HepG2 (cell line): ENCODE data around the gene TEX22. TPM values are rescaled to one million over a fixed set of nuclear protein-coding genes. Genes with fewer than 3 reads are reported as not detected.

Source experiments
- CHD4 ChIP-seq: fragments of 200-600 bp; sonication (generic); IDR thresholded peaks from 2 replicates; pipeline ENCODE4 v1.7.0; 2017; ENCODE audit warnings: mild to moderate bottlenecking, low read length, borderline replicate concordance
- ESRRA ChIP-seq: sonication (generic); formaldehyde crosslinking; IDR thresholded peaks from 2 replicates; pipeline ENCODE4 v1.5.1; 2020; ENCODE audit warnings: mild to moderate bottlenecking, low read depth, missing genetic modification reagents
- HHEX ChIP-seq: IDR thresholded peaks from 2 replicates; pipeline ENCODE4 v1.6.1; 2016; ENCODE audit warnings: control low read depth
- KLF6 ChIP-seq: IDR thresholded peaks from 2 replicates; pipeline ENCODE4 v1.8.0; 2016; ENCODE audit warnings: missing biosample characterization, missing genetic modification reagents
- MTA1 ChIP-seq: sonication (generic); formaldehyde crosslinking; IDR thresholded peaks from 2 replicates; pipeline ENCODE4 v1.4.0; 2020; ENCODE audit warnings: missing genetic modification reagents, mild to moderate bottlenecking, borderline replicate concordance
- NR0B2 ChIP-seq: sonication (generic); formaldehyde crosslinking; IDR thresholded peaks from 2 replicates; pipeline ENCODE4 v1.4.0; 2020; ENCODE audit warnings: mild to moderate bottlenecking, missing genetic modification reagents
- PBX3 ChIP-seq: sonication (generic); formaldehyde crosslinking; IDR thresholded peaks from 2 replicates; pipeline ENCODE4 v1.8.1; 2023; ENCODE audit warnings: missing genetic modification reagents, inconsistent platforms, borderline replicate concordance
- REXO4 ChIP-seq: sonication (generic); formaldehyde crosslinking; IDR thresholded peaks from 2 replicates; pipeline ENCODE4 v1.8.0; 2022; ENCODE audit warnings: missing genetic modification reagents, mild to moderate bottlenecking, borderline replicate concordance
- SOX6 ChIP-seq, 2 experiments: fragments of 450-650 bp in 1 of 2; sonication (generic) in 1 of 2; formaldehyde crosslinking in 1 of 2; IDR thresholded peaks; 2 replicates each; pipeline versions ENCODE4 v1.4.0 to v1.6.1; 2017 to 2020; ENCODE audit warnings: antibody characterized with exemption in 1 of 2, mild to moderate bottlenecking in 1 of 2, missing genetic modification reagents in 1 of 2
- TSC22D2 ChIP-seq: sonication (generic); formaldehyde crosslinking; IDR thresholded peaks from 2 replicates; pipeline ENCODE4 v1.5.1; 2020; ENCODE audit warnings: missing genetic modification reagents, mild to moderate bottlenecking, borderline replicate concordance
- ZC3H13 ChIP-seq: sonication (generic); formaldehyde crosslinking; IDR thresholded peaks from 2 replicates; pipeline ENCODE4 v1.8.1; 2023; ENCODE audit warnings: mild to moderate bottlenecking, missing genetic modification reagents, moderate library complexity
- ZNF20 ChIP-seq: sonication (generic); formaldehyde crosslinking; IDR thresholded peaks from 2 replicates; pipeline ENCODE4 v1.4.0; 2020; ENCODE audit warnings: mild to moderate bottlenecking, moderate library complexity, missing genetic modification reagents
- ZNF263 ChIP-seq: sonication (generic); formaldehyde crosslinking; IDR thresholded peaks from 2 replicates; pipeline ENCODE4 v1.4.0; 2020; ENCODE audit warnings: missing genetic modification reagents
- ZNF280D ChIP-seq: sonication (generic); formaldehyde crosslinking; IDR thresholded peaks from 2 replicates; pipeline ENCODE4 v1.5.1; 2020; ENCODE audit warnings: mild to moderate bottlenecking, missing genetic modification reagents
- ZNF282 ChIP-seq: fragments of 450-650 bp; IDR thresholded peaks from 2 replicates; pipeline ENCODE4 v1.6.1; 2018; ENCODE audit not compliant: partially characterized antibody
- ZNF326 ChIP-seq: sonication (generic); formaldehyde crosslinking; IDR thresholded peaks from 2 replicates; pipeline ENCODE4 v1.4.0; 2020; ENCODE audit warnings: missing genetic modification reagents, borderline replicate concordance
- ZNF564 ChIP-seq: sonication (generic); formaldehyde crosslinking; IDR thresholded peaks from 2 replicates; pipeline ENCODE4 v1.8.1; 2023; ENCODE audit warnings: mild to moderate bottlenecking, missing genetic modification reagents
- ZNF891 ChIP-seq: sonication (generic); formaldehyde crosslinking; IDR thresholded peaks from 2 replicates; pipeline ENCODE4 v1.5.0; 2020; ENCODE audit warnings: mild to moderate bottlenecking, missing genetic modification reagents
- polyA plus RNA-seq, 8 experiments: library from polyadenylated mRNA; depleted of rRNA in 3 of 8; stranded (reverse) in 7 of 8; unstranded in 1 of 8; fragments of >200 nt; fragmentation: Illumina TruSeq in 4 of 8; extraction: Trizol in 4 of 8; gene quantifications; 2 replicates each; pipeline versions ENCODE4 v1.2.1 to v1.2.3, GENCODE V29; 2011 to 2016; ENCODE audit warnings: low read depth in 4 of 8, missing spikeins in 1 of 8, mixed read lengths in 1 of 8; ENCODE audit not compliant: insufficient read depth in 1 of 8
- total RNA-seq, 5 experiments: library from RNA; depleted of rRNA; stranded (reverse); fragments of >200 nt; fragmentation: Illumina TruSeq; extraction: Trizol; gene quantifications; 2 replicates each; pipeline ENCODE4 v1.2.3, GENCODE V29; 2016; ENCODE audit warnings: low read depth in 1 of 5
- TF ChIP-seq, protein P1 (sequence below): sonication (generic); formaldehyde crosslinking; IDR thresholded peaks from 2 replicates; pipeline ENCODE4 v1.8.0; 2022; ENCODE audit warnings: missing genetic modification reagents, mild to moderate bottlenecking, inconsistent platforms, borderline replicate concordance
- TF ChIP-seq, protein P2 (sequence below): IDR thresholded peaks from 2 replicates; pipeline ENCODE4 v1.6.1; 2016; ENCODE audit warnings: missing compliant biosample characterization, missing genetic modification reagents, borderline replicate concordance
- TF ChIP-seq, protein P3 (sequence below): sonication (generic); formaldehyde crosslinking; IDR thresholded peaks from 2 replicates; pipeline ENCODE4 v1.4.0; 2020; ENCODE audit warnings: missing genetic modification reagents

Gene TEX22
- total and polyA plus RNA-seq, 2 of the 13 experiments (the other 11 are each of a cell fraction or from before 2014, with no cell fraction given), result 0.07 to 0.27 TPM

- peak; percentile 93 for TF ChIP-seq ZC3H13 (CRISPR knock-in tag)
- TF ChIP-seq NR0B2 (CRISPR knock-in tag), result peak; percentile 41; the same call in 1 of the 2 replicates
- no peak for TF ChIP-seq ZNF326
- TF ChIP-seq TSC22D2, result 0 out of 2 replicates have a peak, but pooled peaks have one; percentile 49
- peak; percentile 21; the same call in 1 of the 2 replicates for TF ChIP-seq ZNF263 (CRISPR knock-in tag)
- no peak for TF ChIP-seq SOX6 (IDR thresholded peaks at IDR 0.05)
- no peak; the same call in 1 of the 2 replicates for TF ChIP-seq SOX6 (CRISPR knock-in tag; IDR thresholded peaks at IDR 0.05)
- TF ChIP-seq, protein P1, sequence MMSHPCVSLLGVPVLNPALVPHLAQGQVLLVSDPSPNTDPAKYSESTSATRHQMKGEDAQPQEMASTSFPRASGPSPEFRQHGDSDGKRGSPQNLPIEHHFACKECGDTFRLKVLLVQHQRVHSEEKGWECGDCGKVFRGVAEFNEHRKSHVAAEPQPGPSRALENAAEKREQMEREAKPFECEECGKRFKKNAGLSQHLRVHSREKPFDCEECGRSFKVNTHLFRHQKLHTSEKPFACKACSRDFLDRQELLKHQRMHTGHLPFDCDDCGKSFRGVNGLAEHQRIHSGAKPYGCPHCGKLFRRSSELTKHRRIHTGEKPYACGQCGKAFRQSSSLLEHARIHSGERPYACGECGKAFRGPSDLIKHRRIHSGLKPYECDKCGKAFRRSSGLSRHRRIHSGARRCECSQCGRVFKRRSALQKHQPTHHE (CRISPR knock-in tag), result no peak
- no peak for TF ChIP-seq ESRRA
- TF ChIP-seq KLF6 (CRISPR knock-in tag), result 0 out of 2 replicates have a peak, but pooled peaks have one; percentile 20
- TF ChIP-seq ZNF282, result no peak
- peak; percentile 54; the same call in 1 of the 2 replicates for TF ChIP-seq ZNF280D (CRISPR knock-in tag)
- no peak for TF ChIP-seq HHEX (CRISPR knock-in tag)
- TF ChIP-seq, protein P2, sequence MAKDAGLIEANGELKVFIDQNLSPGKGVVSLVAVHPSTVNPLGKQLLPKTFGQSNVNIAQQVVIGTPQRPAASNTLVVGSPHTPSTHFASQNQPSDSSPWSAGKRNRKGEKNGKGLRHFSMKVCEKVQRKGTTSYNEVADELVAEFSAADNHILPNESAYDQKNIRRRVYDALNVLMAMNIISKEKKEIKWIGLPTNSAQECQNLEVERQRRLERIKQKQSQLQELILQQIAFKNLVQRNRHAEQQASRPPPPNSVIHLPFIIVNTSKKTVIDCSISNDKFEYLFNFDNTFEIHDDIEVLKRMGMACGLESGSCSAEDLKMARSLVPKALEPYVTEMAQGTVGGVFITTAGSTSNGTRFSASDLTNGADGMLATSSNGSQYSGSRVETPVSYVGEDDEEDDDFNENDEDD (CRISPR knock-in tag), result peak; percentile 54; the same call in 1 of the 2 replicates
- peak; percentile 59 for TF ChIP-seq ZNF891 (CRISPR knock-in tag)
- TF ChIP-seq ZNF20, result no peak
- no peak for TF ChIP-seq CHD4
- TF ChIP-seq ZNF564 (CRISPR knock-in tag), result 0 out of 2 replicates have a peak, but pooled peaks have one; percentile 67
- TF ChIP-seq, protein P3, sequence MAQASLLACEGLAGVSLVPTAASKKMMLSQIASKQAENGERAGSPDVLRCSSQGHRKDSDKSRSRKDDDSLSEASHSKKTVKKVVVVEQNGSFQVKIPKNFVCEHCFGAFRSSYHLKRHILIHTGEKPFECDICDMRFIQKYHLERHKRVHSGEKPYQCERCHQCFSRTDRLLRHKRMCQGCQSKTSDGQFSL (CRISPR knock-in tag), result peak; percentile 37; the same call in 1 of the 2 replicates
- 0 out of 2 replicates have a peak, but pooled peaks have one; percentile 21 for TF ChIP-seq MTA1 (CRISPR knock-in tag)
- peak; percentile 75; the same call in 1 of the 2 replicates for TF ChIP-seq REXO4 (CRISPR knock-in tag)
- 0 out of 2 replicates have a peak, but pooled peaks have one; percentile 64 for TF ChIP-seq PBX3 (CRISPR knock-in tag)
Observed at GRCh38 chr14:105398726-105399465, 558 bp downstream of the TEX22 start (continued).
